GM04504 (cell line): ENCODE data around the gene PRDM15.

ENCODE experiments used
- DNase-seq: peaks from one replicate; pipeline ENCODE4 v3.0.0-alpha.2; 2012; ENCODE audit warnings: low read depth

The PRDM15 gene

DNA sequence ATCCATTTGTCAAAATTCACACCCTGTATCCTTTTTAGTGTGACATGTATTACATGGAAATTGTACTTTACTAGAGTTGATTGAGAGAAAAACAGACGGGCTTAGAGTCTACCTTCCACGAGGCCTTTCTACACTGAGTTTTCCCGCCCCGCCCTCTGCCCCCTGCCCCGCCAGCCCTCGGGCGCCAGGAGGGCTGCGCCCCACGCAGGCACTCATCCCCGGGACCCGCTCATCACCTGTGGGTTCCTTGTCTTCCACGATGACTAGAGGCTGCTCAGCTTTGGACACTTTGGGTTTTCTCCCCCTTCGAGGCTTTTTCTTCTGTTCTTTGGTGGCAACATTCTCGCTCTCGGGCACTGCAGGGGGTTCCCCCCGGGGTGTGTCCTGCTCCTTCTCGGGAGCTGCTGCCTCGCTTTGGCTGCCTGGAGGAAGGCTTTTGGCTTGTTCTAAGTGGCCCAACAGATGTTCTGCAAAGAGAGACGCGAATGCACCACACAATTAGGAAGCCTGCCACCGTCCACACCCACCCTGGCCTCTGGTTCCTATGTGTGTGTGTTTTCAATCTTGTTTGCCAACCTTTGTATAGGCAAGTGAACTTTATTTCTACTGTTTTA, 39.6 kb downstream of the PRDM15 start:
- DNase-seq, result no peak

DNA sequence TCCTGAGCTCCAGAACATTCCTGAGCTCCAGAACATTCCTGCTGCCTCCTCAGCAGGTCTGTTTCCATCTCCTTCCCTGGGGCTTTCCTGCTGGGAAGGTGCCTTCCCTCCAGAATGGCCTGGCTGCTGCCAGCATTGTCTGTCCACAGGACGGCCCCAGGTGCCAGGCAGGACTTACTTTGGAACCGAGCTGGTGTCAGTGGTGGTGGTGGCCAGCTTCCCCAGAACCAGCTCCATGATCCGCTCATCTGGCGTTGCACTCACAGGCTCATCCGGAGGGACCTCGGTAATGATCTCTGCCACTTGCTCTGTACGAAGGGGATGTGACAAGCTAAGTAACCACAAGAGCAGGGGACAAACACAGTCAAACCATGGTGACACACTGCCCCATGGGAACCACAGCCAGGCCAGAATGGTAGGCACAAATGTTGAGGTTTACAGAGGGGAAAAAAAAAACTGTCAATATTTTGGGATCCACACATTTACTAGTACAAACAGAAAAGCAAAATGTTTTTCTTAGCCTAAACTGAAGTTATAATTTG, 41.3 kb downstream of the PRDM15 start:
- DNase-seq, result no peak

DNA sequence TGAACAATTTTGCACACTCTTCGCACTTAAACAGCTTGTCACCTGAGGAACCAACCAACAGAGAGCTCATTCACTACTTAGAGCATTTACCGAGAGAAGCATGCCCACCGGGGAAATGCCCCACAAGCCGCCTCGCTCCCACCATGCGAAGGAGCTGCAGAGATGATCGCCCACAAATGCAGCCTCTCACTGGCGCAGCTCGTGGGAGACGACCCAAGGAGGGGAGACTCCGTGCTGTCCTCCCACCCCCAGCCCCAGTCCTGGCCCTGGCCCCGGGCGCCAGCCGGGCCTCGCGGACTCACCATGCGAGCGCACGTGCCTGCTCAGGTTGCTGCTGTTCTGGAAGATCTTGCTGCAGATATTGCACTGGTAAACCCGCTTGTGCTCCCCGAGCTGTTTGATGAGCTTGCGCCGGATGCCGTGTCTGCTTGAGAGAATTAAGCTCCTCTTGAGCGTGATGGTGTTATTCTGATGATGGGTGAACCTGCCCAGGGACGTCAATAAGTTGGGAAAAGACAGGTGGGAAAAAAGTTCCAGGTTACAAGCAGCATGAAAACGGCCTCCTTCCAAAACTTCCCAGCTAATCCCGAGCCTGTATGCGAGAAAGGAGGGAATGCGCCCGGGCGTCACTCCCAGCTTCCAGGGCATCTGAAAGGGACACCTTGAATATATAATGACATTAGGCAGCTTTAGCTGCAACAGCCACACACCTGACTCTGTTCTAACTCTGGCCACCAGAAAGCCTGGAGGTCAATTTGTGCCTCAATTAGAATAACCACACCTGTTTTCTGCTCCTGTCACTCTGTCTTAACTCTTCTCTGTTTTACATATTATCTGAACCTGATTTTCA, 42.8 kb downstream of the PRDM15 start:
- DNase-seq, result no peak

DNA sequence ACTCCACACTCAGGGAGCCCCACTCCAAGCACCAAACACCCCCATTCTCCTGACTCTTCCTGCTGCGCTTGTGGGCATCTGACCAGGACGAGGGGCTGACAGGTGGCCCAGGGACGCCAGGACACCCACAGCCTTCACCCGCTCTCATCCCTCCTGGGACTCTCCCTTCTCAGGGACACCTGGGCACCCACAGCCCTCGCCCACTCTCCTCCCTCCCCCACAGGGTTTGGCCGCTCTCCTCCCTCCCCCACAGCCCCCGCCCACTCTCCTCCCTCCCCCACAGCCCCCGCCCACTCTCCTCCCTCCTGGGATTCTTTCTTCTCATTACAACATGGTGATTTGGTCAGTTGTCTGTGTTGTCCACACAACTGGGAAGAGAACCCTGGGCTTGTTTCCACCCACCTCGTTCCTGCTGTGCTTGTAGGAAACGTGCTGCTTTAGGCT, 43.4 kb downstream of the PRDM15 start:
- DNase-seq, result no peak

DNA sequence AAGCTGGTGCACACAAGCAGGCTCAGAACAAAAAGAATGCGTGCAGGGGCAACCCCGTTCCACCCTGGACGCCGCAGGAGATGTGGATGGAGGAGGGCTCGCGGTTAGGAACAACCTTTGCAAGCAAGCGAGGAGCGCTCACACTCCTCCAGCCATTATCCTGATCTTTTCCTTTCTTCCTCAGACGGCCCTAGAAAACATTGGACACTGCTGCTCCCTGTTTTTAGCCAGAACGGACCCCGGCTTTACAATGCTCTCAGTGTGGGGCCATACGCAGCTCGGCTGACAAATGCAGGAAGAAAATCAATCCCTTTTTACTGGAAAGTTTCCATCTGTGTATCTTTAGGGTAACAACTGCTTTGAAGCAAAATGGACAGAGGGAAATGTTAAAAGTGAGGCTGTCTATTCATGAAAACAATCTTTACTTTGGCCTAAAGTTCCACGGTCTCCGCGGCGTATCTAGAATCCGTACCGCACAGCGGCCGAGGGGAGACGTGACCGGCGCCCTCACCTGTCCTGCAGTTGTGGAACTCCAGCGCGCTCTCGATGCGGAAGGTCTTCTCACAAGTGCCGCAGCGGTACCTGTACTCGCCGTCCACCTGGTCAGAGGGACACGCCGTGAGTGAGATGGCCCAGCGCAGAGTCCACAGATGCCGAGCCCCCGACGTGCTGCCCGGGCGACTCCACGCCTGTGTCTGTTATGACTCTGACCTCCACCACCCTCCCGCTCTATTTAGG, 44.0 kb downstream of the PRDM15 start:
- DNase-seq, result no peak

DNA sequence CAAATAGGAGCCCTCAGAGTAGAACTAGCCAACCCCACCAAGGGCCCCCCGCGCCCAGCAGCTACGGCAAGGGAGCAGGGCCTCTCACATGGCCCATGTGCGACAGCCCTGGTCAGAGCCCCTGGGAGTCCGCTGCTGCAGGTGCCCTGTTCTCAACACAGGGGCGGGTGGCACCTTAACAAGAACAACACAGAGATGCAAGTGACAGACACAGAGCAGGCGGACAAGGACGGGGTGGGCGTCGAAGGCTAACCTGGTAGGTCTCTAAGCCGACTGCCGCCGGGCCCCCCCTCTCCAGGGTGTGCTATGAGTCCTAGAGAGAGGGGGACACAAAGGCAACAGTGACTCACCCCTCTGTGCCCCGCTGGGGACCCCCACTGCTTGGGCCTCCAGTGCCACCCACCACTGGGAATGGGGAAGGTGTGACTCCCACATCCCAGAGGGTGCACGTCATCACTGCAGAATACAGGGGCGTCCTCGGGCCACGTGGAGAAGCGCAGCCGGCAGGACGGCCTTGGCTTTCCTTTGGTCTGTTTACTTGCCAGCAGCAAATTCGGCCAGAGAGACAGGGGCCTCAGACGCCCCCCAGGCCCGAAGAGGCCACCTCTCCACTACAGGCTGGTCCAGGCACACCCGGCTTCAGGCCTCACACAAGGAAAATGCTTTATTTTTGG, 44.8 kb downstream of the PRDM15 start:
- no peak for DNase-seq

DNA sequence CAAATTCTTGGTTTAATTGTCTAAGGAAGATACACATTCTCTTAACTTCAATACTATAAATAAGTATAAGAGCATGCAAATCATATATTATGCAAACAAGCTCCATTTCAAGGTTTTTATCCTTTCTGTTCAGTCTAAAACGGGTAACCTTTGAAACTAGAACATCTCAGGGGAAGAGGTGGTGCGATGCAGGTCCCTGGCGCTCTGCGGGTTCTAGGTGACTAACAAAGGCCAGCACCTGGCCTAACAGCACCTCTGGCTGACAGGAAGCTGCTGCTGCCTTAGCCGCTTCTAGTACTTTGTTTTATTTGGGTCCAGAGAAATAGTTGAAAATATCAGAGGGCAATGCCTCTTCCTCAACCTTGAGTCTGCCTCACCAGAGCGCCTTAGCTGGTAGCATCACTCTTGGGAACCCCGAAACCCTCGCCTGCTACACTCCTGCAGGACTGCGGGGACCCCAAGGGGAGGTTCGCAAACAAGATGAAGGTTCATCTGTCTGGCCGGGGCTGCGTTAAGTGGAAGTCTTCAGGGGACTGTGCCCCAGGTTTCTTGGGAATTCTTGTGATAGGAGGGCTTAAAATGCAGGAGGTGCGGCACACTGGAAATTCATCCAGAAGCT, 45.5 kb downstream of the PRDM15 start:
- DNase-seq, result no peak

DNA sequence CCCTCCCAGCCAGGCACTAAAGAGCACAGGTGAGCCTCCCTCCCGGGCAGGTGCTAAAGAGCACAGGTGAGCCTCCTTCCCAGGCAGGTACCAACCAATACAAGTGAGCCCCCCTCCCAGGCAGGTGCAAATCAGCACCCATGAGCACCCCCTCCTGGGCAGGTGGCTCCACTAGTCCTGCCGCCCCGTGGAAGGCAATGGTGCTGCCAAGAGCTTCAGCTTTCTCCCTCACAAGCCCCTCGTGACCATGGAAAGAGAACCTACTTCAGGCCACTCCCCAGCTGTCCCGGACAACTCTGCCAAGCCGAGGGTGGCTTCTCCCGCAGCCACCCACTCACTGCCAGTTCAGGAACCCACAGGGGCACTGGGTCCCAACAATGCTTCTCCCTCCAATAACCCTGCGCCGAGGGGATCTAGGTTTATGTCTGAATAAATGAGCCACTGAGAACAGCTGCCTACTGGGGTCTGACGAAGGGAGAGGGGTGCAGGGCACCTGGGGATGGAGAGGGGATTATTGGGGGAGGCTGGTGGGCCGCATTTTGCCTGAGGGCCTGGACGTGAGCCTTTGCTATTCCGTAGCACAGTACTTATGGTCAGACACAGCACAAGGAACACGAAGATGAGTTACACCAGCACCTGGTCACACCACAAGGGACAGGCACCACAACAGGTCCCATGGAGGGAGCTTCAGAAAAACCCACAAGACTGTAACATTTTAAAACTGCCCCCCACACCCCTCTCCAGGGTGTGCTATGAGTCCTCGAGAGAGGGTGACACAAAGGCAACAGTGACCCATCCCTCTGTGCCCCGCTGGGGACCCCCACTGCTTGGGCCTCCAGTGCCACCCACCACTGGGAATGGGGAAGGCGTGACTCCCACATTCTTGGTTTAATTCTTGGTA, 46.3 kb downstream of the PRDM15 start:
- DNase-seq, result no peak

DNA sequence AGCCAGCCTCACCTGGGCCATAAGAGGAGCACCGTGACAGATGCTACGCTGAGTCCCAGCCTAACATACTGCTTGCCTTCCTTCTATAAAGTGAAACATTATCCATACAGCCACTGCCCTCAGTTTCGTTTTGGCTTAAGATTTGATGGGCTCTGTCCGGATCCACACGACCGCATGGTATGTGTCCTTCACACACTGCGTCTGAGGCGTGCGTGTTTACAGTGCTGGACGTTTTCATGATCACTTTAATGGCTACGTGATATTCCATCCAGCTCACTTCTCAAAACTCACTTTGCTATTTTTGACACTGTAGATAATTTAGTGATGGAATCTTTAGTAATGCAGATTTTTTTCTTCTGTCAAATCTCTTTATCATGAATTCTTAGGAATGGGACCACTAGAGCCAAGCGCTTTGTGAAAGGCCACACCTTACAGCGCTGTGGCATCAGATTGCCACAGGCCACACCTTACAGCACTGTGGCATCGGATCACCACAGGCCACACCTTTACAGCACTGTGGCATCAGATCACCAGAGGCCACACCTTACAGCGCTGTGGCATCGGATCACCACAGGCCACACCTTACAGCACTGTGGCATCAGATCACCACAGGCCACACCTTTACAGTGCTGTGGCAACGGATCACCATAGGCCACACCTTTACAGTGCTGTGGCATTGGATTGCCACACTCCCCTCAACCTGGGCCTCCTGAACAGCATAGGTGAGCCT, 47.1 kb downstream of the PRDM15 start:
- DNase-seq, result no peak

DNA sequence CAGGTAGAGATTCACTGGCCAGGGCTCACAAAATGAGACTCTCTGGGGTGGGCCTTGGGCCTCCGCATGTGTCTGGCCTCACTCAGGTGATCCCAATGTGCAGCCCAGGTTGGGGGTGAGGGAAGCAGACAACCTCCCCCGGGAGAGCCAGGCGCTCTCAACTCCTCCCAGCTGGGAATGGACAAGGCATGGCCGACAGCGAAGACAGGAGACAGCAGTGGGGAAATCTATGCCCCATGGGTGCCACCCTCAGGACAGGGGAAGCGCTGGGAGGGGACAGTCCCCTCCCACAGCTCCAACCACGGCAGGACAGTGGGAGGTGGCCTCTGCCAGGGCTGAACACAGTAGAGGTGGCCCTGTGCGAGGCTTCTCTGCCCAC, 47.7 kb downstream of the PRDM15 start:
- DNase-seq, result no peak

DNA sequence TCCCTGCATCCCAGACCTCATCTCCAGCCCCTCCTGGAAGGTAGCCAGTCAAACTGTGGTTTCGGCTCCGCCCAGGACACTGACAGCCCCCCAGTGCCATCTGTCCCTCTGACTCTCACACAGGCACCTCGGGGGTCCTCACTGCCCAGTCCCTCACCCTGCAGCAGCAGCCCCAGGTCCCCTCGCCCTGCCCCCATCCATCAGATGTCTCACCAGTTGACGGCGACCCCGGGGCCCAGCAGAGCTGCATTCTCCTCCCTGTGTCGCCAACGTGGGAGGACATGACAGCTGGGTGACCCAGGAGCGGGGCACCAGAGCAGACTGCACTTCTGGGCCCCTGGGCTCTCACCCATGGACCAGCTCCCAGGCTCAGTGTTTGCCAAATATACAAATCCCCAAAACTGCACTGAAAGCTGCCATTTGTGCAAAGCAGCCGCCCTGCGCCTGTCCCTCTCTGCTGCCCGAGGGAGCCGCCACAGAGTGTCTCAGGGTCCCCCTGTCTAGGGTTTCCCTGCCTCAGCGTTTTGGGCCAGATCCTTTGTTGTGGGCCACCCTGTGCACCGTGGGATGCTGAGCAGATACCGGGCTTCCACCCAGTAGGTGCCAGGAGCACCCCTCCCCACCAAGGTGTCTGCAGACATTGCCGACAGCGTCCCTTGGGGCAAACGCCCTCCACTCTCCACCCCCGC, 48.2 kb downstream of the PRDM15 start:
- no peak for DNase-seq

DNA sequence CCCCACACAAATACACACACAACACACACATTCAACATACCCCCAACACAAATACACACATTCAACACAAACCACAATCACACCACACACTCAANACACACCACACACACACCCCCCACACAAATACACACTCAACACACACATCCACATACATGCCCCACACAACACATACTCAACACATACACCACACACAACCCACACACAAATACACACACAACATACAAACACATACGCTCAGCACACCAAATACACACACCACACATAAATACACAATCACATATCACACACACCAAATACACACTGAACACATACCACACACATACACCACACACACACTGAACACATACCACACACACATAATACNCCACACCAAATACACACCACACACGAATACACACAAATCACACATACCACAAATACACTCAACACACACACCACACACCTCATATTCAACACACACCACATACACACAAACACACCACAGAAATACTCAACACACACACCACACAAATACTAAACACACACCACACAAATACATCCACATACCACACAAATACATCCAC, 48.9 kb downstream of the PRDM15 start:
- DNase-seq, result no peak

DNA sequence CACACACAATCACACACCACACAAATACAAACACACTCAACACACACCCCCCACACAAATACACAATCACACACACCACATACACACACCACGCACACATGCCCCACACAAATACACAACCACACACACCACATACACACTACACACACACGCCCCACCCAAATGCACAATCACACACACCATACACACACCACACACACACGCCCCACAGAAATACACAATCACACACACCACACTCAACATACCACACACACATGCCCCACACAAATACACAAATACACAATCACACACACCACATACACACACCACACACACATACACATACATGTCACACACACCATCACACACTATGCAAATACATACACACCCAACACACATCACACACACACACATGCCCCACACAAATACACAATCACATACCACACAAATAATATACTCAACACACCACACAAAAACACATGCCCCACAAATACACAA, 50.2 kb downstream of the PRDM15 start:
- DNase-seq, result no peak

DNA sequence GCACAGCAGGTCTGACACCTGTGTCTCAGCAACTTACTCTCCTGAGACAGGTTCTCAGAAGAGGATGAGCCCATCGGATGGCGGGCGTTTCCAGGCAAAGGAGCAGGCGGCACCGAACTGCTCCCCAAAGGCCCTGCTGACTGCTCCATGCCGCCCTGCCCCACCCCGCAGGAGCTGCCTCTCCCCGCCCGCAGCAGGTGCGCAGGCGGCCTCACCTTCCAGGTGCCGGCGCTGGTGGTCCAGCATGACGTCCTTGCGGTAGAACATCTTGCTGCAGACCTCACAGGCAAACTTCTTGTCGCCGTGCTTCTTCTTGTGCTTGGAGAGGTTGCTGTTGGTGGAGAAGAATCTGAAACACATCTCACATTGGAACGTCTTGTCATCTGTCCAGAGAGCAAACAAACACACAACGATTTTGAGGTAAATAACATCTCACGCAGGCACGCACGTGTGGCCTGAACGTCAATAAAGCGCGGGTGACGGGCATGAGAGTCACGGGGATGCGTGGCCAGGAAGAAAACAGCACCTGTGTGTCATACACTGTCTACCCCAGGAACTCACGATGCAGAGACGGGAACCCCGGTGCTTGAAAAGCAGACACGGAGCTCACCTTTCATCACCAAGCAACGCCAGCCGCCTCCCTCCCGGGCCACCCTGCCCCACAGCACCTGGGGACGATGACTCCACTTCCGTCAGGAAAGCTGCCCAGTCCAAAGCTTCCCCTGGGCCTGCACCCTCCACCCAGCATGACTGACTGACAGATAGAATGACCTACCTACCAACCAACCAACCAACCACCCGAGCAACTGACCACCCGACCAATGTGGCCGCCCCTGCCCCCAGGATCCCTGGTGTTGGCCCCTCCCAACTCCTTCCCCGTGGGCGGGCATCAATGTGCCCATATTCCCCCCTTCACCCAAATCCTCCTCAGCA, 50.9 kb downstream of the PRDM15 start:
- no peak for DNase-seq

DNA sequence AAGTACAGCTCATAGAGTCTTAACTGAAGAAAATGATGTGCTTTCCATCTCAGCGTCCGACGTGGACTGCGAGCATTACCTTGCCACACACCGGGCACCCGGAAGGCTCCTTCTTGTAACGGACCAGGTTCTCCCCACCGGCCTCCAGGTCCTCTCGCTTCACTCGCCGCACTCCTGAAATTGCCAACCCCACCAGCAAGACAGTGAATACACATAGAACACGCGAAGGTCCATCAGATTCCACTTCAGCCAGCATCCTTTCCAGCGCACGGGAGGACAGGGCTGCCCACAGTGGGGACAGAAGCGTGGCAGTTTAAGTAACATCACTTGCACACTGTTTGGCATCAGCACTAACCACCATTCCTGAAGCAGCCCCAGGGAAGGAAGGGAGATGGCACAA, 53.3 kb downstream of the PRDM15 start:
- no peak for DNase-seq

DNA sequence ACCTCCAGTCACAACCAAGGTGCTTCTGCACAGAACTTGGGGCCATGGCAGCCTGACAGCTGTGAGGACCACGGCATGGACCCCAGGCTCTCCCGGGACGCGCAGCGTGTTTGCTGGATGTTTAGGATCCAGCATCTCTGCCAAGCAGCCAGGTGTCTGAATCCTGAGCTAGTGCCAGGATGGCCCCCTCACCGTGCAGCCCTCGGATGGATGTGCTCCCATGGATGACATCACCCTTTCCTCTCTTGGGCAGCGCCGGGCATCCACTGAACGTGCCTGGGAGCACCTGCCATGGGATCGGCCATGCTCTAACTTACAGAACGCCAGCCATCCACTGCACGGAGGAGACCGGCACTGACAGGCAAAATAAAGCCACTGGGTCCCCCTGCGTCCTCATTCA, 53.9 kb downstream of the PRDM15 start:
- no peak for DNase-seq

DNA sequence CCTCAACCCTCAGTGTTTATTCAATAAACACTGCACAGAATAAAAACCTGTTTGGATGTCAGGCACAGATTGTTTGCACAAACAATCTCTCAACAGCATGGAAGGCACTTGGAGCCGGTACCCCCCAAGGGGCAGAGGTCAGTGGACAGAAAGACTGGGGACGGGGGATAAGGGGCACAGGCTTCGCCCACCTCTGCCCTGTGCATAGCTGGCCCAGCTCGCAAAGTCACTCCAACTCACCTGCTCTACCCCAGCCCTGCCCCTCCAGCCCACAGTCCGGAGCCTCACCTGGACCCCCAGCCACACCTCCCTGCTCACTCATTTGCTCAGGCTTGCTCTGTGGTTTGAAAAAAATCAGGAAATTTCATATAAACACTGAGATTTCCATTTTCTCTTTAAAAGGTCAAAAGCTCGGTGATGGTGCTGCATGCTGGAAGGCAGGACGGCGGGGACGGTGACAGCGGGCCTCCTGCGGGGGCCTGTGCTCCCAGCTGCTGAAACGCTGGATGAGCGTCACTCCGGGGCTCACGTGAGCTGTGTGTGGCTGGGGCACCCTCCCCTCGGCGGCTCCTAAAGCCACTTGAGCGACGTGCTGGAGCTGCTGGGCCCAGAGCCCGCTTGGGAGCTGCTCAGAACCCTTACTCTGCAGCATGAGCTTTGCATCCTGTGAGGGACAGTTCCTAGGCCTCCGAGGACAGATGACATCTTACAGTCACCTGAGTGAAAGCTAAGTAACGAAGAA, 54.5 kb downstream of the PRDM15 start:
- DNase-seq, result no peak
